CD14-positive monocyte (primary cell): Measurements from ENCODE around the gene MARCHF9. TPM values are rescaled to one million over a fixed set of nuclear protein-coding genes. Genes with fewer than 3 reads are reported as not detected.
"Not testable (repeated sequence)": the region's sequence is repeated elsewhere in the genome, so short reads cannot be mapped to it uniquely, and the experiment has no call there.

Source experiments
- DNase-seq, 3 donors: peaks; one replicate each; pipeline ENCODE4 v3.0.0-alpha.2; 2011 to 2022
- H2AFZ ChIP-seq: 2 replicates; pipeline ENCODE4 v1.6.0; 2012; ENCODE audit warnings: mild to moderate bottlenecking, low read depth, low read length, inconsistent platforms; ENCODE audit not compliant: insufficient read depth, poor library complexity, severe bottlenecking
- H3K27ac ChIP-seq, 2 donors: 1 replicate in 1 of 2; 2 replicates in 1 of 2; pipeline ENCODE4 v1.5.1; 2012 to 2013; ENCODE audit warnings: low read length in 2 of 2, control low read depth in 1 of 2, inconsistent platforms in 1 of 2, low read depth in 1 of 2, mild to moderate bottlenecking in 1 of 2
- H3K27me3 ChIP-seq, 2 donors: one replicate each; pipeline versions ENCODE4 v1.6.0 to v1.6.1; 2011 to 2013; ENCODE audit warnings: low read length in 2 of 2; ENCODE audit not compliant: control insufficient read depth in 2 of 2, insufficient read depth in 2 of 2
- H3K36me3 ChIP-seq, 2 donors: replicated peaks in 1 of 2; 1 replicate in 1 of 2; 2 replicates in 1 of 2; pipeline versions ENCODE4 v1.5.1 to v1.6.1; 2012 to 2013; ENCODE audit warnings: low read length in 2 of 2, control low read depth in 1 of 2, inconsistent platforms in 1 of 2, mild to moderate bottlenecking in 1 of 2; ENCODE audit not compliant: insufficient read depth in 2 of 2, control insufficient read depth in 1 of 2
- H3K4me1 ChIP-seq, 2 donors: 1 replicate in 1 of 2; 2 replicates in 1 of 2; pipeline versions ENCODE4 v1.5.1 to v1.6.1; 2012 to 2013; ENCODE audit warnings: low read length in 2 of 2, control low read depth in 1 of 2, inconsistent platforms in 1 of 2, mild to moderate bottlenecking in 1 of 2, moderate library complexity in 1 of 2; ENCODE audit not compliant: insufficient read depth in 2 of 2, control insufficient read depth in 1 of 2
- H3K4me2 ChIP-seq: replicated peaks from 2 replicates; pipeline ENCODE3; 2012; ENCODE audit warnings: low read length, moderate library complexity, mild to moderate bottlenecking; ENCODE audit not compliant: poor library complexity, severe bottlenecking; ENCODE audit errors: extremely low read depth
- H3K4me3 ChIP-seq, 3 experiments: fragments of 200-600 bp in 1 of 3; sonication (generic) in 1 of 3; replicated peaks in 1 of 3; 1 replicate in 2 of 3; 2 replicates in 1 of 3; pipeline ENCODE4 v1.5.1; 2011 to 2013; ENCODE audit warnings: low read length in 3 of 3, mild to moderate bottlenecking in 3 of 3, control low read depth in 2 of 3, low read depth in 2 of 3, inconsistent platforms in 1 of 3, moderate library complexity in 1 of 3
- H3K79me2 ChIP-seq: 2 replicates; pipeline ENCODE4 v1.6.0; 2012; ENCODE audit warnings: mild to moderate bottlenecking, control low read depth, inconsistent platforms, low read length, moderate library complexity; ENCODE audit not compliant: insufficient read depth
- H3K9ac ChIP-seq: 2 replicates; pipeline ENCODE4 v1.6.0; 2017; ENCODE audit warnings: low read length, mild to moderate bottlenecking; ENCODE audit not compliant: insufficient read depth, poor library complexity, severe bottlenecking
- H3K9me3 ChIP-seq, 2 donors: replicated peaks in 1 of 2; 1 replicate in 1 of 2; 2 replicates in 1 of 2; pipeline versions ENCODE4 v1.5.1 to v1.6.1; 2012 to 2013; ENCODE audit warnings: low read length in 2 of 2, control low read depth in 1 of 2; ENCODE audit not compliant: control insufficient read depth in 1 of 2, insufficient read depth in 1 of 2
- H4K20me1 ChIP-seq: 2 replicates; pipeline ENCODE4 v1.6.0; 2012; ENCODE audit warnings: mild to moderate bottlenecking, low read length, control low read depth, moderate library complexity; ENCODE audit not compliant: insufficient read depth
- H3K27ac Mint-ChIP-seq, 7 donors: one replicate each; pipeline ENCODE4 v1.8.0; 2020; ENCODE audit warnings: mild to moderate bottlenecking in 7 of 7, mixed read lengths in 7 of 7, moderate library complexity in 6 of 7, inconsistent platforms in 2 of 7
- H3K27me3 Mint-ChIP-seq, 3 donors: one replicate each; pipeline ENCODE4 v1.8.0; 2021 to 2022; ENCODE audit warnings: low read depth in 3 of 3, mild to moderate bottlenecking in 3 of 3, mixed read lengths in 3 of 3, moderate library complexity in 3 of 3, inconsistent platforms in 1 of 3
- H3K36me3 Mint-ChIP-seq, 2 donors: one replicate each; pipeline ENCODE4 v1.8.0; 2020; ENCODE audit warnings: mixed read lengths in 2 of 2, inconsistent platforms in 1 of 2, mild to moderate bottlenecking in 1 of 2
- H3K4me1 Mint-ChIP-seq: one replicate; pipeline ENCODE4 v1.8.0; 2020; ENCODE audit warnings: mild to moderate bottlenecking, mixed read lengths
- H3K4me3 Mint-ChIP-seq, 2 donors: one replicate each; pipeline ENCODE4 v1.8.0; 2020; ENCODE audit warnings: mild to moderate bottlenecking in 2 of 2, mixed read lengths in 2 of 2, moderate library complexity in 1 of 2
- H3K9me3 Mint-ChIP-seq, 7 donors: one replicate each; pipeline ENCODE4 v1.8.0; 2020 to 2022; ENCODE audit warnings: mixed read lengths in 7 of 7, mild to moderate bottlenecking in 6 of 7, moderate library complexity in 6 of 7, inconsistent platforms in 2 of 7
- CTCF ChIP-seq: fragments of 200-600 bp; IDR thresholded peaks from one replicate; pipeline ENCODE4 v1.8.0; 2022; ENCODE audit warnings: antibody characterized with exemption, mild to moderate bottlenecking
- WGBS: methylation state at CpG from one replicate; pipeline ENCODE4 v1.1.5; 2013; ENCODE audit warnings: missing lambda C conversion rate; ENCODE audit not compliant: insufficient coverage; 5-methylcytosine and 5-hydroxymethylcytosine counted together
- intact Hi-C, 2 donors: fragments of 100-400 bp; cut with micrococcal nuclease; formaldehyde crosslinking; loops; one replicate each; pipeline versions ENCODE4 v1.15.0 to v1.15.1; 2023
- polyA plus RNA-seq, 3 donors: library from polyadenylated mRNA; depleted of rRNA in 1 of 3; unstranded in 2 of 3; stranded (reverse) in 1 of 3; fragments of 300-500 nt in 2 of 3; fragments of >200 nt in 1 of 3; fragmentation: Illumina TruSeq in 2 of 3; gene quantifications; 1 replicate in 2 of 3; 2 replicates in 1 of 3; pipeline ENCODE4 v1.2.3, GENCODE V29; 2012 to 2021

Gene MARCHF9
- polyA plus RNA-seq, 3 donors, result 0.14 to 9.5 (median 0.23) TPM

GRCh38 chr12:57712701-57713100, 42.2 kb upstream of the MARCHF9 start:
- H3K79me2 ChIP-seq, result peaks cover 2% of the 10 kb centered on the region
- no peak for TF ChIP-seq CTCF
- Mint-ChIP-seq H3K36me3 (peaks cover 64 to 88% of the 10 kb centered on the region in 2 donors), H3K4me3 (no peak overlapping the region), H3K9me3 (peaks cover 0 to 2% (median 0%) of the 10 kb centered on the region in 7 donors), H3K4me1 (no peaks in the 10 kb centered on the region), H3K27me3 (no peaks in the 10 kb centered on the region), H3K27ac (peak overlapping the region in 1 of 7 donors; percentile 30)
- intact Hi-C loops, result no loop called here
- no peaks in the 10 kb centered on the region for H3K4me1 ChIP-seq
- no peak overlapping the region for H3K27ac ChIP-seq
- no peak overlapping the region for H2AFZ ChIP-seq
- no peak for DNase-seq
- H3K4me2 ChIP-seq, result no peak overlapping the region
- no peaks in the 10 kb centered on the region for H3K9me3 ChIP-seq
- H3K9ac ChIP-seq, result no peak overlapping the region
- H3K27me3 ChIP-seq, result no peaks in the 10 kb centered on the region
- H3K4me3 ChIP-seq, result no peak overlapping the region
- H4K20me1 ChIP-seq, result peaks cover 47% of the 10 kb centered on the region
- WGBS, result 100% methylated on average over 1 of the region's 3 CpGs
- peaks cover 75 to 93% of the 10 kb centered on the region in 2 donors for H3K36me3 ChIP-seq

GRCh38 chr12:57713209-57713608, 41.7 kb upstream of the MARCHF9 start:
- Histone ChIP-seq H3K4me3 (no peak overlapping the region), H3K79me2 (peaks cover 2% of the 10 kb centered on the region), H2AFZ (no peak overlapping the region), H3K9me3 (no peaks in the 10 kb centered on the region), H3K4me1 (no peaks in the 10 kb centered on the region), H3K36me3 (peaks cover 75 to 94% of the 10 kb centered on the region in 2 donors), H3K9ac (no peak overlapping the region), H4K20me1 (peaks cover 51% of the 10 kb centered on the region), H3K27ac (no peak overlapping the region), H3K27me3 (no peaks in the 10 kb centered on the region), H3K4me2 (no peak overlapping the region)
- 90% methylated on average over 2 of the region's 5 CpGs for WGBS
- Mint-ChIP-seq H3K9me3 (peaks cover 0 to 2% (median 0%) of the 10 kb centered on the region in 7 donors), H3K4me3 (no peak overlapping the region), H3K36me3 (peaks cover 66 to 90% of the 10 kb centered on the region in 2 donors), H3K27me3 (no peaks in the 10 kb centered on the region), H3K4me1 (no peaks in the 10 kb centered on the region), H3K27ac (peak overlapping the region in 1 of 7 donors; percentile 50)
- no peak for TF ChIP-seq CTCF
- DNase-seq, result no peak
- intact Hi-C loops, result no loop called here

GRCh38 chr12:57715036-57715748, 39.7 kb upstream of the MARCHF9 start:
- H3K27me3 Mint-ChIP-seq, H3K9me3 ChIP-seq, H3K4me3 ChIP-seq, H2AFZ ChIP-seq, H3K4me2 ChIP-seq, intact Hi-C loops, H3K27ac ChIP-seq, H3K4me3 Mint-ChIP-seq, H3K27ac Mint-ChIP-seq, DNase-seq, H3K4me1 ChIP-seq, H3K79me2 ChIP-seq, H3K9me3 Mint-ChIP-seq, H3K4me1 Mint-ChIP-seq, H3K27me3 ChIP-seq, H3K9ac ChIP-seq: not testable (repeated sequence)
- peaks cover 70 to 90% of the 10 kb centered on the region in 2 donors for H3K36me3 Mint-ChIP-seq
- H4K20me1 ChIP-seq, result peaks cover 34% of the 10 kb centered on the region
- peaks cover 87 to 94% of the 10 kb centered on the region in 2 donors for H3K36me3 ChIP-seq
- WGBS, result no CpG with 5 or more reads among the region's 6 CpGs
